Ovary (tissue), 9 donors: ENCODE data around the gene STX11. TPM values are rescaled to one million over a fixed set of nuclear protein-coding genes. Genes with fewer than 3 reads are reported as not detected.

ENCODE experiments used
- DNase-seq, 5 donors: peaks; one replicate each; pipeline ENCODE4 v3.0.0-alpha.2; 2019 to 2020
- H3K27ac ChIP-seq, 2 donors: fragments of 200-600 bp; one replicate each; pipeline versions ENCODE4 v1.5.1 to v1.8.0; 2019 to 2022
- H3K27me3 ChIP-seq: fragments of 200-600 bp; one replicate; pipeline ENCODE4 v1.8.0; 2022
- H3K36me3 ChIP-seq: fragments of 200-600 bp; sonication (generic); one replicate; pipeline ENCODE4 v1.5.1; 2019
- H3K4me1 ChIP-seq: one replicate; pipeline ENCODE4 v1.8.1; 2013; ENCODE audit warnings: mild to moderate bottlenecking, moderate library complexity; ENCODE audit not compliant: insufficient read depth
- H3K4me3 ChIP-seq: fragments of 200-600 bp; sonication (generic); one replicate; pipeline ENCODE4 v1.5.1; 2017
- H3K9me3 ChIP-seq, 2 donors: fragments of 200-600 bp in 1 of 2; sonication (generic) in 1 of 2; one replicate each; pipeline versions ENCODE4 v1.5.1 to v1.8.1; 2013 to 2019; ENCODE audit warnings: mild to moderate bottlenecking in 1 of 2, moderate library complexity in 1 of 2
- CTCF ChIP-seq, 3 donors: fragments of 450-650 bp in 2 of 3; fragments of 200-600 bp in 1 of 3; IDR thresholded peaks; one replicate each; pipeline versions ENCODE4 v1.5.1 to v1.8.0; 2016 to 2022; ENCODE audit warnings: antibody characterized with exemption in 3 of 3, mild to moderate bottlenecking in 1 of 3
- EP300 ChIP-seq: sonication (generic); formaldehyde crosslinking; IDR thresholded peaks from one replicate; pipeline ENCODE4 v1.6.1; 2017; ENCODE audit warnings: antibody characterized with exemption
- POLR2A ChIP-seq: fragments of 450-650 bp; IDR thresholded peaks from one replicate; pipeline ENCODE4 v1.6.1; 2017; ENCODE audit warnings: antibody characterized with exemption, mild to moderate bottlenecking, moderate library complexity
- WGBS, 3 donors: extraction: QIAGEN DNeasy Blood & Tissue Kit in 1 of 3; methylation state at CpG; one replicate each; pipeline versions ENCODE4 v1.1.5 to v1.1.7; 2013 to 2017; 5-methylcytosine and 5-hydroxymethylcytosine counted together
- intact Hi-C, 4 donors: fragments of 100-400 bp; cut with DNase I; formaldehyde crosslinking; loops; one replicate each; pipeline versions ENCODE4 v1.11.0 to v1.15.1; 2022 to 2023
- polyA plus RNA-seq, 2 donors: library from polyadenylated mRNA; stranded (reverse); fragments of 200-250 nt in 1 of 2; fragments of 350-450 nt in 1 of 2; fragmentation: Illumina TruSeq in 1 of 2; extraction: RNeasy Lipid Tissue Mini Kit (QIAGEN cat#74804) in 1 of 2; gene quantifications; one replicate each; pipeline ENCODE4 v1.2.3, GENCODE V29; 2013 to 2014
- total RNA-seq, 7 donors: library from RNA; depleted of rRNA in 2 of 7; stranded (reverse); fragments of >200 nt in 2 of 7; fragmentation: NEBNext Ultra II Directional in 3 of 7; extraction: Animal tissue kit (Norgen Biotek cat#: 25700) in 3 of 7; gene quantifications; one replicate each; pipeline versions ENCODE4 v1.1.0 to v1.2.4, GENCODE V29; 2016 to 2023
- donor health status: DM: no; HTN: no; CAD: no; lungs with moderate emphysema.
- donor health status: DM: no; HTN: no; CAD: no.
- donor health status: Bipolar disorder and iron deficiency.
- donor health status: DM: yes; HTN: yes; CAD: no.
- donor health status: DM: no; HTN: no; CAD: no.
- donor health status: DM: yes; HTN: yes; CAD: no.

Gene STX11
- total and polyA plus RNA-seq, 9 donors = 0.45 to 6.0 (median 1.7) TPM

GRCh38 chr6:144161975-144162374, 11.7 kb downstream of the STX11 start:
- intact Hi-C loops = no loop called here
- Histone ChIP-seq H3K27me3 (no peaks in the 10 kb centered on the region), H3K9me3 (no peaks in the 10 kb centered on the region), H3K36me3 (no peaks in the 10 kb centered on the region), H3K4me1 (peaks cover 2% of the 10 kb centered on the region), H3K4me3 (no peak overlapping the region), H3K27ac (no peak overlapping the region)
- TF ChIP-seq POLR2A = no peak
- TF ChIP-seq EP300 = no peak
- TF ChIP-seq CTCF (IDR thresholded peaks at IDR 0.05) = no peak
- WGBS, 3 donors = 83 to 92% (median 88%) methylated on average over 5 of the region's 5 CpGs
- DNase-seq = no peak

- no peaks in the 10 kb centered on the region for H3K9me3 ChIP-seq
- peaks cover 2% of the 10 kb centered on the region for H3K4me1 ChIP-seq
- no peak overlapping the region for H3K27ac ChIP-seq
- no peak for DNase-seq
- TF ChIP-seq POLR2A (no peak), CTCF (IDR thresholded peaks at IDR 0.05) (no peak), EP300 (no peak)
- intact Hi-C loops = no loop called here
- H3K36me3 ChIP-seq = no peaks in the 10 kb centered on the region
- H3K4me3 ChIP-seq = no peak overlapping the region
- no peaks in the 10 kb centered on the region for H3K27me3 ChIP-seq
- 97% methylated on average over 7 of the region's 7 CpGs for WGBS, 3 donors
Measured at GRCh38 chr6:144162977-144163376, 12.7 kb downstream of the STX11 start.

GRCh38 chr6:144165784-144166183, 15.5 kb downstream of the STX11 start:
- TF ChIP-seq EP300 (no peak), CTCF (IDR thresholded peaks at IDR 0.05) (no peak), POLR2A (no peak)

GRCh38 chr6:144170044-144170443, 19.7 kb downstream of the STX11 start:
- no peaks in the 10 kb centered on the region for H3K9me3 ChIP-seq
- no peaks in the 10 kb centered on the region for H3K27me3 ChIP-seq
- H3K4me1 ChIP-seq = no peaks in the 10 kb centered on the region
- TF ChIP-seq POLR2A (no peak), CTCF (IDR thresholded peaks at IDR 0.05) (no peak), EP300 (no peak)
- H3K36me3 ChIP-seq = no peaks in the 10 kb centered on the region
- no peak overlapping the region for H3K27ac ChIP-seq
- 91 to 93% (median 93%) methylated on average over 2 of the region's 2 CpGs for WGBS, 3 donors
- intact Hi-C loops = no loop called here
- H3K4me3 ChIP-seq = no peak overlapping the region
- no peak for DNase-seq

More at GRCh38 chr6:144165784-144166183, 15.5 kb downstream of the STX11 start:
- H3K36me3 ChIP-seq = no peaks in the 10 kb centered on the region
- H3K4me1 ChIP-seq = no peaks in the 10 kb centered on the region
- no peak for DNase-seq
- no peak overlapping the region for H3K27ac ChIP-seq
- WGBS, 3 donors = 90 to 93% (median 90%) methylated on average over 5 of the region's 5 CpGs
- no peaks in the 10 kb centered on the region for H3K9me3 ChIP-seq
- no peak overlapping the region for H3K4me3 ChIP-seq
- H3K27me3 ChIP-seq = no peaks in the 10 kb centered on the region
- intact Hi-C loops = no loop called here
